ENCODE results near the gene CCDC18.
"Not testable (repeated sequence)": the region's sequence is repeated elsewhere in the genome, so short reads cannot be mapped to it uniquely, and the experiment has no call there.

Gene CCDC18

GRCh38 chr1:93174638-93175037, 5.9 kb upstream of the CCDC18 start:
- DNase-seq (ENCODE audit: low read depth in 2 of 2), result not testable (repeated sequence)

- no peak for DNase-seq (ENCODE audit: low read depth in 2 of 2)
These were observed 2.5 kb upstream of the CCDC18 start for GRCh38 chr1:93177991-93178390.

- DNase-seq (ENCODE audit: low read depth in 2 of 2), result no peak
These were observed 2.1 kb upstream of the CCDC18 start for GRCh38 chr1:93178418-93178817.

- DNase-seq (ENCODE audit: low read depth in 2 of 2), result peak; percentile 87 to 91
These were observed 420 bp upstream of the CCDC18 start, which contains the start of gene TMED5 for GRCh38 chr1:93179886-93180722. TMED5 (minus strand) TSS chr1:93180413; CDS start chr1:93180242, 171 bp downstream.

- no peak for DNase-seq (ENCODE audit: low read depth in 2 of 2)
These were observed 6.1 kb downstream of the CCDC18 start for GRCh38 chr1:93186667-93187066.

- no peak for DNase-seq (ENCODE audit: low read depth in 2 of 2)
These were observed 9.9 kb downstream of the CCDC18 start for GRCh38 chr1:93190432-93190831.

GRCh38 chr1:93194231-93194990, 13.9 kb downstream of the CCDC18 start:
- no peak for DNase-seq (ENCODE audit: low read depth in 2 of 2)

GRCh38 chr1:93196591-93196990, 16.1 kb downstream of the CCDC18 start:
- no peak for DNase-seq (ENCODE audit: low read depth in 2 of 2)

GRCh38 chr1:93199150-93199549, 18.6 kb downstream of the CCDC18 start:
- DNase-seq (ENCODE audit: low read depth in 2 of 2), result no peak

GRCh38 chr1:93200086-93200620, 19.6 kb downstream of the CCDC18 start:
- DNase-seq (ENCODE audit: low read depth in 2 of 2), result no peak

- DNase-seq (ENCODE audit: low read depth in 2 of 2), result no peak
These were observed 20.2 kb downstream of the CCDC18 start for GRCh38 chr1:93200714-93201113.

- no peak for DNase-seq (ENCODE audit: low read depth in 2 of 2)
These were observed 25.5 kb downstream of the CCDC18 start for GRCh38 chr1:93205892-93206566.

- no peak for DNase-seq (ENCODE audit: low read depth in 2 of 2)
These were observed 26.0 kb downstream of the CCDC18 start for GRCh38 chr1:93206567-93206954.

GRCh38 chr1:93207211-93207610, 26.7 kb downstream of the CCDC18 start:
- no peak for DNase-seq (ENCODE audit: low read depth in 2 of 2)

- DNase-seq (ENCODE audit: low read depth in 2 of 2), result no peak
These were observed 34.8 kb downstream of the CCDC18 start for GRCh38 chr1:93215322-93215721.

- DNase-seq (ENCODE audit: low read depth in 2 of 2), result no peak
These were observed 38.9 kb downstream of the CCDC18 start for GRCh38 chr1:93219443-93219842.

GRCh38 chr1:93220716-93221115, 40.2 kb downstream of the CCDC18 start:
- DNase-seq (ENCODE audit: low read depth in 2 of 2), result not testable (repeated sequence)

GRCh38 chr1:93221913-93222312, 41.4 kb downstream of the CCDC18 start:
- DNase-seq (ENCODE audit: low read depth in 2 of 2), result no peak

GRCh38 chr1:93223023-93223675, 42.6 kb downstream of the CCDC18 start:
- no peak for DNase-seq (ENCODE audit: low read depth in 2 of 2)

- DNase-seq (ENCODE audit: low read depth in 2 of 2), result no peak
These were observed 54.7 kb downstream of the CCDC18 start for GRCh38 chr1:93235261-93235660.

GRCh38 chr1:93237021-93237420, 56.5 kb downstream of the CCDC18 start:
- no peak for DNase-seq (ENCODE audit: low read depth in 2 of 2)

GRCh38 chr1:93238425-93238824, 57.9 kb downstream of the CCDC18 start:
- no peak for DNase-seq (ENCODE audit: low read depth in 2 of 2)

Measured in activated CD8-positive, alpha-beta memory T cell treated with anti-CD3 and anti-CD28 coated beads for 4 hours (primary cell).